ENCODE measurements around the gene CEP192. TPM values are rescaled to one million over a fixed set of nuclear protein-coding genes. Genes with fewer than 3 reads are reported as not detected.
"Not testable (repeated sequence)": the region's sequence is repeated elsewhere in the genome, so short reads cannot be mapped to it uniquely, and the experiment has no call there.

CEP192 gene
- total and polyA plus RNA-seq, 2 donors (not counting 1 experiment from before 2014, with no cell fraction given), result 39.3 to 47.3 TPM

DNA sequence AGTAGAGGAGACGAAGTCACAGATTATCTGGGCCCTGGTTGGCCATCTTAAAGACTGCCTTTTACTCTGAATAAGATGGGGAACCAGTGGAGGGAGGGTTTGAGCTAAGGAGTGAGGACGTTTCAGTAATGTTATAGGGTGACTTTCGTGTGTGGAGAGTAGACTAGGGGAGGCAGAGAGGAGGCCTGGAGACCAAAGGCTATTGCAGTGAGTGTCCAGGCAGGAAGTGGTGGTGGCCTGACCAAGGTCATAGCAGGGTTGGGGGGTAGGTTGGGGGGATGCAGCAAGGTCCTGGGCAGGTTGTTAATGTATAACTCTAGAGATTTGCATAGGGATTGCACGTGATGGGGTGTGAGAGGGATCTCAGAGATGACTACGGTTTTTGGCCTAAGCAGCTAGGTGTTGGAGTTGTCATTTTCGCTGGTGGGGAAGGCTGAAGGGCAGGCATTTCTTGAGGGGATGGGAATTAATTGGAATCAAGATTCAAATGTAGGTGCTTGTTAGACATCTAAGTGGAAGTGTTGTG, 4.9 kb downstream of the CEP192 start:
- WGBS (ENCODE audit: insufficient coverage), result 84% methylated on average over 6 of the region's 6 CpGs
- no peak for DNase-seq
- ChIA-PET CTCF (no interaction called here), POLR2A (no interaction called here)
- H3K9ac ChIP-seq (ENCODE audit: low read length), result no peak overlapping the region
- H3K27ac ChIP-seq (ENCODE audit: low read length in 2 of 2), result no peak overlapping the region
- H3K4me2 ChIP-seq (replicated peaks; ENCODE audit: low read depth, low read length, poor library complexity, severe bottlenecking), result no peak overlapping the region
- Mint-ChIP-seq H3K4me1 (peaks cover 33% of the 10 kb centered on the region), H3K27me3 (no peaks in the 10 kb centered on the region), H3K9me3 (ENCODE audit: insufficient read depth) (no peaks in the 10 kb centered on the region), H3K4me3 (no peak overlapping the region), H3K27ac (no peak overlapping the region)
- no peaks in the 10 kb centered on the region for H3K27me3 ChIP-seq (replicated peaks in 1 of 4; ENCODE audit: control extremely low read depth in 1 of 4, control insufficient read depth in 3 of 4, insufficient read depth in 4 of 4, low read length in 3 of 4)
- intact Hi-C loops (cut with micrococcal nuclease), result no loop called here
- no peak overlapping the region for H3K4me3 ChIP-seq (ENCODE audit: control extremely low read depth in 1 of 5, extremely low read depth in 1 of 5, insufficient read depth in 1 of 5, low read depth in 2 of 5, low read length in 4 of 5)
- peaks cover 47% of the 10 kb centered on the region for H4K20me1 ChIP-seq (ENCODE audit: control insufficient read depth, insufficient read depth, low read length, poor library complexity, severe bottlenecking)
- no peak for TF ChIP-seq EZH2 (IDR thresholded peaks at IDR 0.05; ENCODE audit: borderline replicate concordance, insufficient read depth, low read depth, low read length, poor library complexity, severe bottlenecking)
- TF ChIP-seq, protein P1, sequence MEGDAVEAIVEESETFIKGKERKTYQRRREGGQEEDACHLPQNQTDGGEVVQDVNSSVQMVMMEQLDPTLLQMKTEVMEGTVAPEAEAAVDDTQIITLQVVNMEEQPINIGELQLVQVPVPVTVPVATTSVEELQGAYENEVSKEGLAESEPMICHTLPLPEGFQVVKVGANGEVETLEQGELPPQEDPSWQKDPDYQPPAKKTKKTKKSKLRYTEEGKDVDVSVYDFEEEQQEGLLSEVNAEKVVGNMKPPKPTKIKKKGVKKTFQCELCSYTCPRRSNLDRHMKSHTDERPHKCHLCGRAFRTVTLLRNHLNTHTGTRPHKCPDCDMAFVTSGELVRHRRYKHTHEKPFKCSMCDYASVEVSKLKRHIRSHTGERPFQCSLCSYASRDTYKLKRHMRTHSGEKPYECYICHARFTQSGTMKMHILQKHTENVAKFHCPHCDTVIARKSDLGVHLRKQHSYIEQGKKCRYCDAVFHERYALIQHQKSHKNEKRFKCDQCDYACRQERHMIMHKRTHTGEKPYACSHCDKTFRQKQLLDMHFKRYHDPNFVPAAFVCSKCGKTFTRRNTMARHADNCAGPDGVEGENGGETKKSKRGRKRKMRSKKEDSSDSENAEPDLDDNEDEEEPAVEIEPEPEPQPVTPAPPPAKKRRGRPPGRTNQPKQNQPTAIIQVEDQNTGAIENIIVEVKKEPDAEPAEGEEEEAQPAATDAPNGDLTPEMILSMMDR (IDR thresholded peaks at IDR 0.05), result no peak
- H3K36me3 ChIP-seq (replicated peaks in 1 of 2; ENCODE audit: control extremely low read depth in 1 of 2, control insufficient read depth in 1 of 2, extremely low read depth in 1 of 2, insufficient read depth in 2 of 2, low read length in 1 of 2), result peaks cover 8 to 13% of the 10 kb centered on the region in 2 experiments
- ATAC-seq (ENCODE audit: low read depth), result no peak
- peaks cover 12 to 17% of the 10 kb centered on the region in 2 donors for H3K4me1 ChIP-seq (ENCODE audit: control insufficient read depth in 2 of 2, insufficient read depth in 2 of 2, low read length in 2 of 2)
- no peaks in the 10 kb centered on the region for H3K9me3 ChIP-seq (ENCODE audit: control extremely low read depth in 1 of 3, control insufficient read depth in 2 of 3, insufficient read depth in 1 of 3, low read length in 2 of 3)
- H3K79me2 ChIP-seq (ENCODE audit: control insufficient read depth, insufficient read depth, low read length), result peaks cover 91% of the 10 kb centered on the region
- H2AFZ ChIP-seq (ENCODE audit: insufficient read depth, low read depth, low read length, poor library complexity, severe bottlenecking), result no peak overlapping the region

- Histone ChIP-seq H3K4me2 (replicated peaks; ENCODE audit: low read depth, low read length, poor library complexity, severe bottlenecking) (no peak overlapping the region), H3K9me3 (ENCODE audit: control extremely low read depth in 1 of 3, control insufficient read depth in 2 of 3, insufficient read depth in 1 of 3, low read length in 2 of 3) (no peaks in the 10 kb centered on the region), H3K27me3 (replicated peaks in 1 of 4; ENCODE audit: control extremely low read depth in 1 of 4, control insufficient read depth in 3 of 4, insufficient read depth in 4 of 4, low read length in 3 of 4) (no peaks in the 10 kb centered on the region), H3K36me3 (replicated peaks in 1 of 2; ENCODE audit: control extremely low read depth in 1 of 2, control insufficient read depth in 1 of 2, extremely low read depth in 1 of 2, insufficient read depth in 2 of 2, low read length in 1 of 2) (peaks cover 8 to 13% of the 10 kb centered on the region in 2 experiments), H3K79me2 (ENCODE audit: control insufficient read depth, insufficient read depth, low read length) (peaks cover 85% of the 10 kb centered on the region), H3K4me3 (ENCODE audit: control extremely low read depth in 1 of 5, extremely low read depth in 1 of 5, insufficient read depth in 1 of 5, low read depth in 2 of 5, low read length in 4 of 5) (no peak overlapping the region), H4K20me1 (ENCODE audit: control insufficient read depth, insufficient read depth, low read length, poor library complexity, severe bottlenecking) (peaks cover 47% of the 10 kb centered on the region), H3K9ac (ENCODE audit: low read length) (no peak overlapping the region), H3K27ac (ENCODE audit: low read length in 2 of 2) (no peak overlapping the region), H3K4me1 (ENCODE audit: control insufficient read depth in 2 of 2, insufficient read depth in 2 of 2, low read length in 2 of 2) (peaks cover 12 to 17% of the 10 kb centered on the region in 2 donors), H2AFZ (ENCODE audit: insufficient read depth, low read depth, low read length, poor library complexity, severe bottlenecking) (no peak overlapping the region)
- Mint-ChIP-seq H3K27me3 (no peaks in the 10 kb centered on the region), H3K4me1 (peaks cover 28% of the 10 kb centered on the region), H3K9me3 (ENCODE audit: insufficient read depth) (no peaks in the 10 kb centered on the region), H3K27ac (no peak overlapping the region), H3K4me3 (no peak overlapping the region)
- CTCF ChIA-PET, result no interaction called here
- WGBS (ENCODE audit: insufficient coverage), result 96% methylated on average over 10 of the region's 10 CpGs
- TF ChIP-seq, protein P1 (IDR thresholded peaks at IDR 0.05), result no peak
- TF ChIP-seq EZH2 (IDR thresholded peaks at IDR 0.05; ENCODE audit: borderline replicate concordance, insufficient read depth, low read depth, low read length, poor library complexity, severe bottlenecking), result no peak
- DNase-seq (no peak), ATAC-seq (ENCODE audit: low read depth) (no peak)
- POLR2A ChIA-PET, result no interaction called here
- intact Hi-C loops (cut with micrococcal nuclease), result no loop called here
These were observed 5.6 kb downstream of the CEP192 start for GRCh38 chr18:12996661-12997292.

- DNase-seq; intact Hi-C loops (cut with micrococcal nuclease); H3K9me3 ChIP-seq (ENCODE audit: control extremely low read depth in 1 of 3, control insufficient read depth in 2 of 3, insufficient read depth in 1 of 3, low read length in 2 of 3); H3K4me2 ChIP-seq (replicated peaks; ENCODE audit: low read depth, low read length, poor library complexity, severe bottlenecking); POLR2A ChIA-PET; ATAC-seq (ENCODE audit: low read depth); H3K27ac ChIP-seq (ENCODE audit: low read length in 2 of 2); H3K9me3 Mint-ChIP-seq (ENCODE audit: insufficient read depth); H3K4me3 Mint-ChIP-seq; H3K27ac Mint-ChIP-seq; H3K27me3 ChIP-seq (replicated peaks in 1 of 4; ENCODE audit: control extremely low read depth in 1 of 4, control insufficient read depth in 3 of 4, insufficient read depth in 4 of 4, low read length in 3 of 4); H3K4me3 ChIP-seq (ENCODE audit: control extremely low read depth in 1 of 5, extremely low read depth in 1 of 5, insufficient read depth in 1 of 5, low read depth in 2 of 5, low read length in 4 of 5); H3K27me3 Mint-ChIP-seq; H3K9ac ChIP-seq (ENCODE audit: low read length); CTCF ChIA-PET; H2AFZ ChIP-seq (ENCODE audit: insufficient read depth, low read depth, low read length, poor library complexity, severe bottlenecking): not testable (repeated sequence)
- no CpG with 5 or more reads among the region's 2 CpGs for WGBS (ENCODE audit: insufficient coverage)
- H3K79me2 ChIP-seq (ENCODE audit: control insufficient read depth, insufficient read depth, low read length), result peaks cover 80% of the 10 kb centered on the region
- peaks cover 23% of the 10 kb centered on the region for H3K4me1 Mint-ChIP-seq
- H3K4me1 ChIP-seq (ENCODE audit: control insufficient read depth in 2 of 2, insufficient read depth in 2 of 2, low read length in 2 of 2), result peaks cover 8 to 12% of the 10 kb centered on the region in 2 donors
- H4K20me1 ChIP-seq (ENCODE audit: control insufficient read depth, insufficient read depth, low read length, poor library complexity, severe bottlenecking), result peaks cover 47% of the 10 kb centered on the region
- H3K36me3 ChIP-seq (replicated peaks in 1 of 2; ENCODE audit: control extremely low read depth in 1 of 2, control insufficient read depth in 1 of 2, extremely low read depth in 1 of 2, insufficient read depth in 2 of 2, low read length in 1 of 2), result peaks cover 8 to 13% of the 10 kb centered on the region in 2 experiments
These were observed 6.2 kb downstream of the CEP192 start for GRCh38 chr18:12997330-12997729.
